Measurements from ENCODE around the gene TRPT1. TPM values are rescaled to one million over a fixed set of nuclear protein-coding genes. Genes with fewer than 3 reads are reported as not detected.

TRPT1 gene
- total and polyA plus RNA-seq, 2 of the 4 experiments (the other 2 are of a cell fraction) = 63.2 to 81.9 TPM

DNA sequence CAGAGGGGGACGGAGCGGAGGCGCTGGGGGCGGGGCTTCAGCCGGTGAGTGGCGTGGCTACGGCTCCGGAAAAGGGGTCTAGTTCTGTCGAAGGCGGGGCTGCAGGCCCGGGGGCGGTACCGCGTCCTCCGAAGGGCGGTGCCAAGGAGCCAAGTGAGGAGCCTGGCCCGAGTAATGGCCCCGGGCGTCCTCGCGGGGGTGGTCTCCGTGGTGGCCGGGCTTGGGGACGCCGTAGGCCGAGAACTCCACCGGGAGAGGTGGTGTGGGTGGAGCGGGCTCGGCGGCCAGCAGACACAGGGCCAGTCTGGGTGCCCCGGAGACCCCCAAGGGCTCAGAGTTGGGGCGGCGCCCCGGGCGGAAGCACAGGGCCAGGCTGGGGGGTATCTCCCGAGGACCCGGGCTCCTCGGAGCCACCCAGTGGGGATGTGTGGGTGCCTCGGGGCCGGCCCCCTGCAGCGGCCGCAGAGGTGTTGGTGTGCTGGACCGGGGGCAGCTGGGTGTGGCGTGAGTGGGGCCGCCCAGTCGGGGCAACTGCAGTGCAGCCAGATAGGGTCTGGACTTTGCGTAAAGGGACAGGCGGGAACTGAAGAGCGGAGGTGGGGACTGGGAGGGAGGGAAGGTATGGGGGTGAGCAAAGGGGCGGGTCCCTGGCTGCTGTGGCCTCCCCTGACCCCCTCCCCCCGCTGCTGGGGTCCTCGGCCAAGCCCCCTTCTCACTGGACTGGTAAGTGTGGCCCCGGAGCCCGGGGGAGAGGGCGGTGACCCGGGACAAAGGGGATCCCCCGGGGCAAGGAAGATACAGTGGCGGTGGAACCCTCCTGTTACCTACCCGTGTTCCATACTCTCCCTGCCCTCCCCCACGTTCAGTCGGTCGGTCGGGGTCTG lies 15.7 kb upstream of the TRPT1 start:
- intact Hi-C loops (cut with micrococcal nuclease) = loop anchor here (2.0 kb wide), 1 partner anchor 55 kb away; the partner anchor contains the start of gene STIP1
- POLR2A ChIA-PET (ENCODE audit: unreplicated experiment) = interaction anchor here (0.6 to 1.1 kb wide), 2 partner anchors 37 to 56 kb away, joined by 3 to 24 read pairs; no protein-coding TSS in a partner anchor

More for the DNA sequence above, 15.7 kb upstream of the TRPT1 start:
- Histone ChIP-seq H2AFZ (replicated peaks; ENCODE audit: low read length, poor library complexity) (peak overlapping the region; percentile 85), H2AK5ac (ENCODE audit: low read depth, low read length) (peak overlapping the region; percentile 63), H3K9me3 (ENCODE audit: control insufficient read depth, insufficient read depth, low read length) (no peaks in the 10 kb centered on the region), H4K5ac (ENCODE audit: low read depth, low read length) (no peak overlapping the region; the same call in 1 of the 2 replicates), H2BK15ac (ENCODE audit: low read depth, low read length) (no peak overlapping the region), H3K4ac (ENCODE audit: low read depth, low read length) (peak overlapping the region; percentile 77), H2BK20ac (ENCODE audit: low read depth, low read length) (no peak overlapping the region), H3K4me1 (ENCODE audit: control insufficient read depth, insufficient read depth, low read length) (peaks cover 13% of the 10 kb centered on the region), H3K56ac (ENCODE audit: extremely low read depth, insufficient read depth, low read length) (0 out of 2 replicates have a peak overlapping the region, but pooled peaks have one; percentile 35), H2BK5ac (ENCODE audit: low read depth, low read length, poor library complexity, severe bottlenecking) (peak overlapping the region; percentile 79), H3K14ac (replicated peaks; ENCODE audit: low read depth, low read length) (peak overlapping the region; percentile 91), H3K9ac (ENCODE audit: low read depth, low read length) (peak overlapping the region; percentile 56), H3K36me3 (ENCODE audit: control insufficient read depth, insufficient read depth, low read length) (peaks cover 27% of the 10 kb centered on the region), H3K23ac (ENCODE audit: low read depth, low read length) (peak overlapping the region; percentile 33; the same call in 1 of the 2 replicates), H3K27ac (ENCODE audit: insufficient read depth, low read length) (peak overlapping the region; percentile 84), H3K79me1 (ENCODE audit: low read depth in 1 of 2, low read length in 2 of 2) (peaks cover 18 to 36% of the 10 kb centered on the region in 2 experiments; a peak in 3 of 4 replicates), H3K27me3 (ENCODE audit: control insufficient read depth, insufficient read depth, low read length) (no peaks in the 10 kb centered on the region), H4K91ac (ENCODE audit: insufficient read depth, low read depth, low read length) (peak overlapping the region; percentile 82), H4K8ac (ENCODE audit: low read depth in 2 of 2, low read length in 2 of 2) (peak overlapping the region; percentile 56 to 59; a peak in 2 of 4 replicates), H3K4me3 (ENCODE audit: insufficient read depth, low read depth, low read length) (peak overlapping the region; percentile 85), H2AK9ac (replicated peaks; ENCODE audit: low read depth, low read length, poor library complexity) (peak overlapping the region; percentile 98), H3K9me1 (ENCODE audit: insufficient read depth, low read length) (peaks cover 14% of the 10 kb centered on the region), H3K18ac (ENCODE audit: low read depth, low read length) (no peak overlapping the region), H4K20me1 (ENCODE audit: insufficient read depth, low read length) (peaks cover 22% of the 10 kb centered on the region), H3K4me2 (ENCODE audit: low read depth, low read length) (peak overlapping the region; percentile 97), H2BK120ac (ENCODE audit: low read depth, low read length) (peak overlapping the region; percentile 2; the same call in 1 of the 2 replicates)
- DNase-seq (no peak), ATAC-seq (ENCODE audit: low read depth) (peak; percentile 3)
- WGBS, 2 experiments (ENCODE audit: extremely low coverage in 2 of 2, insufficient read length in 1 of 2) = 0% methylated on average over 27 of the region's 63 CpGs; no CpG with 5 or more reads in 1 of the 2 experiments
- no peak for TF ChIP-seq CHD1 (IDR thresholded peaks at IDR 0.05; ENCODE audit: low read depth, low read length)
- 0 out of 2 replicates have a peak, but pooled peaks have one; percentile 2 for TF ChIP-seq POLR2A (IDR thresholded peaks at IDR 0.05; ENCODE audit: low read depth, low read length)
- BruUV-seq (replicated peaks) = no TSS peak
- in situ Hi-C loops (cut with MboI; ENCODE audit: low sequenced_read_pairs) = no loop called here
- dilution Hi-C loops (cut with HindIII; ENCODE audit: low sequenced_read_pairs, unreplicated experiment) = no loop called here
- CTCF ChIA-PET = interaction anchor here (0.6 to 2.5 kb wide), 3 partner anchors 37 to 881 kb away, joined by 3 to 8 read pairs (median 5); no protein-coding TSS in a partner anchor

Measured in IMR-90 (cell line).